Measurements from ENCODE around the gene MINDY1. TPM values are rescaled to one million over a fixed set of nuclear protein-coding genes. Genes with fewer than 3 reads are reported as not detected.
A peak's percentile ranks its signal among the peaks of the same experiment; 100 is the strongest.

MINDY1 gene
- total RNA-seq, 1 donor from 2014 or later: 19.2 TPM

DNA sequence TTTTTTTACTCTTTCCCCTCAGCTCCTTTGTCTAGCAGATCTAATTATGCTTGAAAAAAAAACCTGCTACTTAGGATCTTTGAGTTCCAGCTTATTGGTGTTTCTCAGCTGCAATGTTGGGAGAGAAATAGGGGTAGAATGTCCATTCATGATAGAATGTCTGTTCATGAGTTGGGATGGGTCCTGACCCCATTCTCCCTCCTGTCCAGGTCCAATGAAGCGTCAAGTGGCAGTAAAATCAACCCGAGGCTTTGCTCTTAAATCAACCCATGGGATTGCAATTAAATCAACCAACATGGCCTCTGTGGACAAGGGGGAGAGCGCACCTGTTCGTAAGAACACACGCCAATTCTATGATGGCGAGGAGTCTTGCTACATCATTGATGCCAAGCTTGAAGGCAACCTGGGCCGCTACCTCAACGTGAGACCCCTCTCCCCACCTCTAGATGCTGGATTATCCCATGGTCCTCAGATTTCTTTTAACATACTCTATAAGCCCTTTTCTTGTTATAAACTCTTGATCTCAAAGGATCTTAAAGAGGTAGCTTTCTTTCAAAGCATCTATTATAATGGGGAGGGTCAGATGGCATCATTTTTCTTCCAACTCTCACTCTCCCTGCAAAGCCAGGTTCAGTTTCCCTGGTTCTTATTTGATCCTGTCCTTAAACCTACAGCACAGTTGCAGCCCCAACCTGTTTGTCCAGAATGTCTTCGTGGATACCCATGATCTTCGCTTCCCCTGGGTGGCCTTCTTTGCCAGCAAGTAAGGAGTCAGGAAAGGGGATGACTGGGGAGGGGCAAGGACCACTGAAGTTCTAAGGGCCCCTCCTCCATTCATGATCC lies 43.2 kb downstream of the MINDY1 start:
- H3K4me3 Mint-ChIP-seq: peak overlapping the region; percentile 9
- no peak for DNase-seq (ENCODE audit: low read depth, low spot score)
- H3K36me3 Mint-ChIP-seq (ENCODE audit: low read depth): peaks cover 58% of the 10 kb centered on the region

GRCh38 chr1:150961756-150962155 lies 44.9 kb downstream of the MINDY1 start:
- DNase-seq (ENCODE audit: low read depth, low spot score): no peak
- Mint-ChIP-seq H3K4me1 (no peaks in the 10 kb centered on the region), H3K27ac (ENCODE audit: unreplicated experiment) (peak overlapping the region; percentile 23), H3K4me3 (no peak overlapping the region), H3K9me3 (no peaks in the 10 kb centered on the region), H3K36me3 (ENCODE audit: low read depth) (peaks cover 48% of the 10 kb centered on the region), H3K27me3 (ENCODE audit: low read depth) (no peaks in the 10 kb centered on the region)
- TF ChIP-seq, protein P1, sequence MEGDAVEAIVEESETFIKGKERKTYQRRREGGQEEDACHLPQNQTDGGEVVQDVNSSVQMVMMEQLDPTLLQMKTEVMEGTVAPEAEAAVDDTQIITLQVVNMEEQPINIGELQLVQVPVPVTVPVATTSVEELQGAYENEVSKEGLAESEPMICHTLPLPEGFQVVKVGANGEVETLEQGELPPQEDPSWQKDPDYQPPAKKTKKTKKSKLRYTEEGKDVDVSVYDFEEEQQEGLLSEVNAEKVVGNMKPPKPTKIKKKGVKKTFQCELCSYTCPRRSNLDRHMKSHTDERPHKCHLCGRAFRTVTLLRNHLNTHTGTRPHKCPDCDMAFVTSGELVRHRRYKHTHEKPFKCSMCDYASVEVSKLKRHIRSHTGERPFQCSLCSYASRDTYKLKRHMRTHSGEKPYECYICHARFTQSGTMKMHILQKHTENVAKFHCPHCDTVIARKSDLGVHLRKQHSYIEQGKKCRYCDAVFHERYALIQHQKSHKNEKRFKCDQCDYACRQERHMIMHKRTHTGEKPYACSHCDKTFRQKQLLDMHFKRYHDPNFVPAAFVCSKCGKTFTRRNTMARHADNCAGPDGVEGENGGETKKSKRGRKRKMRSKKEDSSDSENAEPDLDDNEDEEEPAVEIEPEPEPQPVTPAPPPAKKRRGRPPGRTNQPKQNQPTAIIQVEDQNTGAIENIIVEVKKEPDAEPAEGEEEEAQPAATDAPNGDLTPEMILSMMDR (conservative IDR thresholded peaks at IDR 0.05): no peak

More for the DNA sequence above, 43.2 kb downstream of the MINDY1 start:
- TF ChIP-seq, protein P1 (conservative IDR thresholded peaks at IDR 0.05): no peak
- H3K9me3 Mint-ChIP-seq: no peaks in the 10 kb centered on the region
- no peaks in the 10 kb centered on the region for H3K27me3 Mint-ChIP-seq (ENCODE audit: low read depth)
- H3K4me1 Mint-ChIP-seq: peaks cover 6% of the 10 kb centered on the region
- H3K27ac Mint-ChIP-seq (ENCODE audit: unreplicated experiment): no peak overlapping the region

GRCh38 chr1:150960646-150961045 lies 46.1 kb downstream of the MINDY1 start:
- Mint-ChIP-seq H3K36me3 (ENCODE audit: low read depth) (peaks cover 42% of the 10 kb centered on the region), H3K4me3 (no peak overlapping the region), H3K4me1 (no peaks in the 10 kb centered on the region), H3K27ac (ENCODE audit: unreplicated experiment) (no peak overlapping the region), H3K27me3 (ENCODE audit: low read depth) (no peaks in the 10 kb centered on the region), H3K9me3 (no peaks in the 10 kb centered on the region)
- DNase-seq (ENCODE audit: low read depth, low spot score): no peak
- TF ChIP-seq, protein P1 (conservative IDR thresholded peaks at IDR 0.05): no peak

DNA sequence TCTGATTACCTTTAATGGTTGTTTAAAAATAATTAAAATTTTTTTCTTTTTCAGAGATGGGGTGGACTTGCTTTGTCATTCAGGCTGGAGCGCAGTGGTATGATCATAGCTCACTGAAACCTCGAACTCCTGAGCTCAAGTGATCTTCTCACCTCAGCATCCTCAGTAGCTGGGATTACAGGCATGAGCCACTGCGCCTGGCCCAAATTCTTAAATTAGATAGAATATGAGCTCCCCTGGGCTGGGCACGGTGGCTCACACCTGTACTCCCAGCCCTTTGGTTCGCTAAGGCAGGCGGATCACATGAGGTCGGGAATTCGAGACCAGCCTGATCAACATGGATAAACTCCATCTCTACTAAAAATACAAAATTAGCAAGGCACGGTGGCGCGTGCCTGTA lies 49.0 kb downstream of the MINDY1 start:
- Mint-ChIP-seq H3K36me3 (ENCODE audit: low read depth) (peaks cover 33% of the 10 kb centered on the region), H3K4me3 (no peak overlapping the region), H3K9me3 (no peaks in the 10 kb centered on the region), H3K4me1 (no peaks in the 10 kb centered on the region), H3K27ac (ENCODE audit: unreplicated experiment) (no peak overlapping the region), H3K27me3 (ENCODE audit: low read depth) (no peaks in the 10 kb centered on the region)
- DNase-seq (ENCODE audit: low read depth, low spot score): no peak
- TF ChIP-seq, protein P1 (conservative IDR thresholded peaks at IDR 0.05): no peak

DNA sequence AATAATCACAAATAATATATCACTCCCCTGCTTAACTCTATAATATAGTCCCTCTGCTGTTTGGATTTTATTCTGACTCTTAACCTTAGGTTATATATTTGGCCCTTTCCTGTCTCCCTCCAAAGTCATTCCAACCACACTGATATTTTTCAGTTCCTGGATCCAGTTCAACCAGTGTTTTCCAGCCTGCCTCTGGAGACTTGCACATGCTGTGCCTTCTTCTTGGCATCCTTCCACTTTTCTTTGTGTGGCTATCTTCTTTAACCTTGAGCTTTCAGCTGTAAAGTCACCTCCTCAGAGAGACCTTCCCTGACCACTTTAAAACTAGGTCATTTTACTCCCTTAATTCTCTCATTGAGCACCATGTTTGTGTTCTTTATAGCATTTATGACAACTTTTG lies 51.4 kb downstream of the MINDY1 start:
- Mint-ChIP-seq H3K27ac (ENCODE audit: unreplicated experiment) (no peak overlapping the region), H3K9me3 (no peaks in the 10 kb centered on the region), H3K36me3 (ENCODE audit: low read depth) (peaks cover 29% of the 10 kb centered on the region), H3K27me3 (ENCODE audit: low read depth) (no peaks in the 10 kb centered on the region), H3K4me1 (no peaks in the 10 kb centered on the region), H3K4me3 (no peak overlapping the region)
- TF ChIP-seq, protein P1 (conservative IDR thresholded peaks at IDR 0.05): no peak
- no peak for DNase-seq (ENCODE audit: low read depth, low spot score)
